HG03378 (cell line): ENCODE data around the gene TICAM1.
"Not testable (repeated sequence)": the region's sequence is repeated elsewhere in the genome, so short reads cannot be mapped to it uniquely, and the experiment has no call there.

ENCODE experiments used
- ATAC-seq: cut with Tn5 transposase; IDR thresholded peaks from one replicate; pipeline ENCODE4 v1.9.1; 2021; ENCODE audit warnings: mild to moderate bottlenecking, moderate library complexity; ENCODE audit not compliant: unreplicated experiment

Gene TICAM1

DNA sequence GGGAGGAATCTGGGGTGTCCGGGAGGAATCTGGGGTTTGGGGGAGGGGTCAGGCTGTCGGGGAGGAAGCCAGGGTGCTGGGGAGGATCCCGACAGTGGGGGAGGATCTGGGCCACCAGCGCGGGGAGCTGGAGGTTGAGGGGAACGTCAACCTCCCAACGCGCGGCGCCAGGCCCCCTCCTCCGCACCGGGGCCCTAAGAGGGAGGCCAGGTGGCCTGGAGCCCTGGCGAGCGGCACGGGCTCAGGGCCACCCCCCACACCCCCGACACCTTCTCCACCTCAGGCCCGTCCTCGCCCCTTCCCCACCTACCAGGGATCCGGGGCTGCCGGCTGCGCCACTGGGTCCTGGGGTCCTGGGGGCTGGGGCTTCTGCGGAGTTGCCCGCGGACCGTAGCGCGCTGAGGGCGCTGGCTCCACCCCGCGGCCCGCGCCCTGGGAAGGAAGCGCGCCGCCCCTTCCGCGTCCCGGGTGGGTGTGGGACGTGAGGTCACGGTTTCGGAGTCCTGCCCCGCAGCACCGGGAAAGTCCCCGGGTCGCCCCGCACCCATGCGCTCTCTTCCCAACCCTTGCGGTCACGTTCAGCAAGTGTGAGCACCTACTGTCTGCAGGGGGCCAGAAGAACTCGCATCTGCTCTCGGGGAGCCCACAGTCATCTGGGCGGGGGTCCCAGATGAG lies at the start of gene TICAM1:
TICAM1 (minus strand) TSS at position 409 of the 675 bp plus-strand sequence. CDS start 13,335 bp downstream, outside the sequence.
- peak; percentile 48 for ATAC-seq

DNA sequence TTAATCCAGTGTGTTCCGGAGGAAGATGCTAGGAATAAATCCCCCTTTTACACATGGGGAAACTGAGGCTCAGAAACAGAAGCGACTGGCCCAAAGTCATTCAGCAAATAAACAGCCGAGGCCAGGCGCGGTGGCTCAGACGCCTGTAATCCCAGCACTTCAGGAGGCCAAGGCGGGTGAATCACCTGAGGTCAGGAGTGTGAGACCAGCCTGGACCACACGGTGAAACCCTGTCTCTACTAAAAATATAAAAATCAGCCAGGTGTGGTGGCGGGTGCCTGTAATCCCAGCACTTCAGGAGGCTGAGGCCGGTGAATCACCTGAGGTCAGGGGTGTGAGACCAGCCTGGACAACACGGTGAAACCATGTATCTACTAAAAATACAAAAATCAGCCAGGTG lies 47.5 kb upstream of the TICAM1 start:
- no peak for ATAC-seq

DNA sequence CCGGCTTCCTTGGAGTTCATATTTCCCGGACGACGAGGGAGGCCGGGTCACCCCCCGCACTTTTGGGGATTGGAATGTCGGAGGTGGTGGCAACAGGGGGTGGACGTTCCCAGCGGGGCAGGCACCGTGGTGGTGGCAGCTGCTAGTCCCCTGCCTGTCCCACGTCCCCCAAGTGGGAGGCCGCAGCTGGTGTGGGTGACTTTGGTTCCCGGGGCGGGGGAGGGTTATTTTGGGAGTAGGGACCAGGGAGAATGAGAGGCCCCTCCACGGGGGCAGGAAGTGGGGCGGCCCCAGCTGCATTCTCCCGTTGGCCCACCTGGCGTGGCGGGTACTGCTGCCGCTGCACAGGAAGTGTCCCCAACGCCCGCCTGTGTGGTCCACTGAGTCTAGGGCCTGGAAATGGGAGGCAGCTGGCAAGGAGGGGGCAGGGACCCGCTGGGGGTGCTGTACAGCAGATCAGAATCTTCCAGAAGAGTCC lies 47.0 kb upstream of the TICAM1 start:
- ATAC-seq: no peak

DNA sequence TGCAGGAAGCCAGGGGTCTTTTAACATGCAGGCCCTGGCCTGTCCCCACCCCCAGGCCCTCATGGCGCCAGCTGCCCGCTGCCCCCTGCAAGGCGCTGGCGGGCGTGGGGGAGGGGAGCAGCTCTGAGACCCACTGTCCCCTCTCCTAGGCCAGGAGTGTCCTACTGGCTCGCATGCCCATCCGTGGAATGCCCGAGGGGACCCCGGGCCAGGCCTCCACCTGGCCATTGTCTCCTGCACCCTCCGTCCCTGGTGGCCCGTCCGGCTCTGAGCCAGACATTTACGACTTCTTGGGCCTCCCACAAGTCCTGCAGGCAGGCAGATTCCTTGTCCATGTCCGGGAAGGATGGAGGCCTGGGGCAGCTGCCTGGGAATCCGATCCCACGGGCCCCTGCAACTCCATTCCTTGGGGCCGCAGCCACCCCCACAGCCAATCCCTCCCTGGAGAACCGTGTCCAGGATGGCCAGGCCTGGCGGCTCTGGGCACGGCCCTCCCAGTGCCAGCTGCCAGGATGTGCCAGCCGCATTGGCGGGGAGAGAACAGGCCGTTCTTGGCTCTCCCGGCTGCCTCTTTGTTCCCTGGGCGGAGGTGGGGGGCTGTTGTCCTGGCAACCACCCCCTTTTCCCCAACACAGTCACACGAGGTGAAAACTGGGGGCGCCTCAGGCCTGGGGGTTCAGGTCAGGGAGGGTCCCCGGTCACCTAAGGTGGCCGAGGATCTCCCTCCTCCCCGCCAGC lies 46.4 kb upstream of the TICAM1 start:
- no peak for ATAC-seq

DNA sequence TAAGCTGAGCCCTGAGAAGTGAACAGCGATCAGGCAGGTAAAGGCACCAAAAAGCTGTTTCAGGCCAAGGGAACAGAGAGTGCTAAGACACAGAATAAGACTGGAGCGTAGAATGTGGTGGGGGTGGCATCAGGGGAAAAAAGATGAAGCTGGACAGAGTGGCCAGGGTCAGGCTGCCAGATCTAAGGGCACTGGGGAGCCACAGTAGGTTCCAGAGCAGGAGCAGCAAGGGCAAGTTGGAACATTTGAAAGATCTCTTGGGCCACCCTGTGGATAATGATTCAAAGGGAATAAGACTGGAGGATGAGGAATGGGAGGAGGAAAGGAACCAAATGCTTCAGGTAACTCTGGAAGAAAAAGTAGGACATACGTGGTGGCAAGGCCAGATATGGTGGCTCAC lies 42.4 kb upstream of the TICAM1 start:
- ATAC-seq: no peak

DNA sequence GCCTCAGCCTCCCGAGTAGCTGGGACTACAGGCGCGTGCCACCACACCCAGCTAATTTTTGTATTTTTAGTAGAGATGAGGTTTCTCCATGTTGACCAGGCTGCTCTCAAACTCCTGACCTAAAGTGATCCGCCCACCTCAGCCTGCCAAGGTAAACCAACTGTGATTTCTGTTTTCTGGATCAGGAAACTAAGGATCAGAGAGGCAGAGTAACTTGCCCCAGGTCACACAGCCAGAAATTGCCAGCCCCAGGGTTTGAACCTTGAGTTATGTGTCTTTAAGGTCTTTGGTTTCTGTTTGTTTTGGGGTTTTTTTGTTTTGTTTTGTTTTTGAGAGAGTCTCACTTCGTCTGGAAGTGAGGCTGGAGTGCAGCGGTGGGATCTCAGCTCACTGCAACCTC lies 40.2 kb upstream of the TICAM1 start:
- no peak for ATAC-seq

DNA sequence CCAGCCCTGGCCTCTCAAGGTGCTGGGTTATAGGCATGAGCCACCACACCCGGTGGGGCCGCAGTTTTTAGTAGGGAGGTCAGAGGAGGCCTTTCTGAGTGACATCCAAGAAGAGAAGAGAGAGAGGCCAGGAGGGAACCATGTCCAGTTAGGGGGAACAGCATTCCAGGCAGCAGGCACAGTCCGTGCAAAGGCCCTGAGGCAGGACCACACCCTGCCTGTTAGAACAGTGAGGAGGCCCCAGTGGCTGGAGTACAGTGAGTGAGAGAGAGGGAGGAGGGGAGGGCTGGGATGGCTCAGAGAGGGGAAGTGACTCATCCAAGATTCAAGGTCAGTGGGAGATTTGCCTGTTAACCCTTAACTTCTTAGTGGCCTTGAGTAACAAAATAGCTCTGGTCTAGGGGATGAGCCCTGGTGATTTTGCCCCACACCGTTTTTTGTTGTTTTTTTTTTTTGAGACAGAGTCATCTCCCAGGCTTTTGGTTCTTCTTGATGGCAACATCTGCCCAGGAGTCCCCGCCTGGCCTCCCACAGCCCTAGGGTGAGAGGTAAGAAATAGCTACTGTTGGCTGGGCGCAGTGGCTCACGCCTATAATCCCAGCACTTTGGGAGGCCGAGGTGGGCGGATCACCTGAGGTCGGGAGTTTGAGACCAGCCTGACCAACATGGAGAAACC lies 38.7 kb upstream of the TICAM1 start:
- ATAC-seq: no peak

DNA sequence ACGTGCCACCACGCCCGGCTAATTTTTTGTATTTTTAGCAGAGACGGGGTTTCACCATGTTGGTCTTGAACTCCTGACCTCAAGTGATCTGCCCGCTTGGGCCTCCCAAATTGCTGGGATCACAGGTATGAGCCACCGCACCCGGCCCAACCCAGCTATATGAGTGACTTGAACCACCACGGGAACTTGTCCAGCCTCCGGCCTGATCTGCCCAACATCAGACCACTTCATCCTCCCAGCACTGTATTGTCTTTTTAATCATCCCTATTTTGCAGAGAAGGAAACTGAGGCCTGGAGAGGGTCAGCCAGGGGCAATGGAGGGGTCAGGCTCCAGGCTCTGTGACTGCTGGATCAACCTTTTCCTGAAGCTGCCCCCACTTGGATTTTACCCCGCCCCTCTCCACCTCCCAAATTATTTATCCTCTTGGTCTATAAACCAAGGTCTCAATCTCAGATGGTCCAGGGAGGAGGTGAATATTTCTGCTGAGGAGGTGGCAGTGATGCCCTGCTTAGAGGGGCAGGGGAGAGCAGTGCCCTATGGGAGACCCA lies 36.8 kb upstream of the TICAM1 start:
- ATAC-seq: no peak

DNA sequence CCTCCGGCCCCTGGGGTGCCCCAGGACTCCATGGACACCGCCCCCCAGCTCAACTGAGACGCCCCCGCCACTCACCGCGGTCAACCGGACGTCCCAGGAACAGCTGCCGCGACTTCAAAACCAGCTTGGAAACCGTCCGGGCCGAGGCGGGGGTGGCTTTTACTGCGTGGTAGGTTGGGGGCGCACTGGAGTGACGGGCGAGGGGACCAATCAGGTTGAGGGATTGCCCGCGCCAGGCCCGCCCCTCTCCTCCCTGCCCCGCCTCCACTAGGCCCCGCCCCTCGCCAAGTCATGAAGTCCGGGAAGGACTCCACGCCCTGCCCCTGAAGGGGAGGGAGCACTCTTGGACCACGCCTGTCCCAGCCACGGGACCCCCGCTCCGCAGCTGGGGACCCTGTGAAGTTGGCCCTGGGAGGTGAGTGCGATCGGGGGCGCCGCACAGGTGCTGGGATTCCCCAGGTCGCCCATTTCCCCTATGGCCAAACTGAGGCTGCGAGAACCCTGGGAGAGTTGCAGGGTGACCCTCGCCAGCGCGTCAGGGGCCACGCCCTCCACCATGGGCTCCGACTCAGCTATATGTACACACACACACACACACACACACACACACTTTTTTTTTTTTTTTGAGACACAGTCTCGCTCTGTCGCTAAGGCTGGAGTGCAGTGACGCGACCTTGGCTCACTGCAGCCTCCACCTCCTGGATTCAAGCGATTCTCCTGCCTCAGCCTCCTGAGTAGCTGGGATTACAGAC lies 36.2 kb upstream of the TICAM1 start, which contains the start of gene PLIN3:
PLIN3 (minus strand) TSS at position 134 of the 752 bp plus-strand sequence. CDS start 6,273 bp downstream, outside the sequence.
- peak; percentile 45 for ATAC-seq

DNA sequence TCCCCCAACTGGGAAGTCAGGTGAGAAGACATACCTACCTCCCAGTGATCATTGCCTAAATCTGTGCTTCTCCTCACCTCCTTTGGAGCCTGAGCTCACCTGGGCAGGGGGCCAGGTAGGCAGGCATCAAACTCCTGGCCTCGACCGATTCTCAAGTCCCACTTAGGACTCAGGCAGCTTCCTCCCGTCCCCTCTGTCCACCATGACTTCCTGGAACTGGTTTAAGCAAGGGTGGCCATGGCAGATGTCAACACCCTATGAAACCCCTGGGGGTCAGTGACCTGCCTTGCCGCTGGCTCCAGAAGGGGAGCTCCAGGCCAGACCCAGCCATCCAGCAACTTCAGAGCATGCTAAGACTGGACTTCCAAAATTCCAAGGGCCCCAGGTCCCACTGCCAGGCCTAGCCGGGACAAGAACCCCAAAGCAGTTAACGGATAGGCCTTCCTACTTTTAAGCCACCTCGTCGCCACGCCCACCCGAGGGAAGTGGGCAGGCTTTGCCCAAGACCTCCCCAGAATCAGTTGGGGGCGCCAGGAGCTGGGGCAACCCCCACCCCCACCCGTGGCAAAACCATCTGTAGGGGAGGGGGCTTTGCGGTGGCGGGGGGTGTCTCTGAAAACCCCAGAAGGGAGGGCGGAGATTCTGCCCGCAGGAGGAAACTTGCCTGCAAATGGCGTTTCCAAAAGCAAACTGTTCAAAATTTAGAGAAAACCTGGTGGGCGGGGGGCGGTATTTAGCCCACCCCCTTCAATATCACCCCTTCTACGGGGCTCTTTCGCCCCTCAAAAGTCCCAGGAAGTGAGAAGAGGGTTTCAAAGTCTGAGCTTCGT lies 35.3 kb upstream of the TICAM1 start:
- no peak for ATAC-seq

DNA sequence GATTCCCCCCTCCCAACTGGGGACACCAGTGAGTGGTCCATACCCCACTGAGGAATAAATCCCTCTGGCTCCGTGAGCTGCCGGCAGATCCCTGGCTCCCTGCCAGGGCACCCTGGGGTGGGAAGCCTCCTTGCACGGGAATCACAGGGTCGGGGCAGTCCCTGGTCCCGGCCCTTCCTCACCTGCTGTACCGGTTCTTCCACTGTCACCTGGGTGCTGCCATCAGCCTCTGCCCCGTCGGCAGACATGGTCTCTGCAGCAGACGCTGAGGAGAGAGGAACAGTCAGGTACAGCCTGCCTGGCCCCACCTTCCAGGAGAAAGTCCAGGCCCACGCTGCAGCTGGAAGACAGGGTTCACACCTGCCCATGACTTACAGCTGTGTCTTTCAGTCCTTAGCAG lies 29.6 kb upstream of the TICAM1 start:
- no peak for ATAC-seq

DNA sequence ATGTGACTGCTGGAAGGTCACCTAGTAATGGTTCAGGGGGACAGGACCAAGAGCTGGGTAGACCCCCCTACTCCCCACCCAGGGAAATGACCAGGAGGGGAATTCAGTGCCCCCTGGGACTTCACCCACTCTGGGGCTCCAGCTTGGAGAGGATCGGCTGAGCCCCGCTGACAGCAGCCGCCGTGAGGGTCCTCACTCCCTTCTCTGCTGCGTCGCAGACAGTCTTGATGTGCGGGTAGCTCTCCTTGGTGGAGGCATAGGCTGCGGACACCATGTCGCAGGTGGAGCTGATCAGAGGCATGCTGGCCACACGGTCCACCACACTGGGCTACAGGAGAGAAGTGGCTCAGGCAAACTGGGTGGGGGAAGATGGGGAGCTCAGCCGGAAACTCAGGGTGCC lies 28.2 kb upstream of the TICAM1 start:
- ATAC-seq: no peak

DNA sequence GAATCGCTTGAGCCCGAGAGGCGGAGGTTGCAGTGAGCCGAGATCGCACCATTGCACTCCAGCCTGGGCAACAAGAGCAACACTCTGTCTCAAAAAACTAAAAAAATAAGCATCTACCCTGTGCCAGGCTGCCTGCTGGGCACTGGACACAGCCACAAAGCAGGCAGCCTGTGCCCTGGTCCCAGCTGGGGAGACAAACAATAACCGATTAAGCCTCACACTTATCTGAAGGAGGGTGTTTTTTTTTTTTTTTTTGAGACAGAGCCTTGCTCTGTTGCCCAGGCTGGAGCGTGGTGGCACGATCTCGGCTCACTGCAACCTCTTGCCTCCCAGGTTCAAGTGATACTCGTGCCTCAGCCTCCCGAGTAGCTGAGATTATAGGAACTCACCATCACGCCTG lies 25.0 kb upstream of the TICAM1 start:
- not testable (repeated sequence) for ATAC-seq

DNA sequence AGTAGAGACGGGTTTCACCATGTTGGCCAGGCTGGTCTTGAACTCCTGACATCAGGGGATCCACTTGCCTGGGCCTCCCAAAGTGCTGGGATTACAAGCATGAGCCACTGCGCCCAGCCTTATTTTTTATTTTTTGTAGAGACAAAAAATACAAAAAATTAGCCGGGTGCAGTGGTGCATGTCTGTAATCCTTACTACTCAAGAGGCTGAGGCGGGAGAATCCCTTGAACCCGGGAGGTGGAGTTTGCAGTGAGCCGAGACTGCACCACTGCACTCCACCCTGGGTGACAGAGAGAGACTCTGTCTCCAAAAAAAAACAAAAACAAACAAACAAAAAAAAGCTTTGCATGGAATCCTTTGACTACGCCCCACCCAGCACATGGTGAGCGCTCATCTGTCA lies 22.0 kb upstream of the TICAM1 start:
- ATAC-seq: not testable (repeated sequence)

DNA sequence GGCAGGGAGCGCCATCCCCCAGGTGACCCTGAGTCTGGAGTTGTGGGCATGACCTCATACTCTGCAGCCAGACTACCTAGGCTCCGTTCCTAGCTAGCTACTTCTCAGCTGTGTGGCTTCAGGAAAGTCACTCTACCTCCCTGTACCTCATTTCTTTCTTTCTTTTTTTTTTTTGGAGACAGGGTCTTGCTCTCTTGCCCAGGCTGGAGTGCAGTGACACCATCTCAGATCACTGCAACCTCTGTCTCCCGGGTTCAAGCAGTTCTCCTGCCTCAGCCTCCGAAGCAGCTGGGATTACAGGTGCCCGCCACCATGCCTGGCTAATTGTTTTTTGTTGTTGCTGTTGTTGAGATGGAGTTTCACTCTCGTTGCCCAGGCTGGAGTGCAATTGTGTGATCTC lies 21.0 kb upstream of the TICAM1 start:
- no peak for ATAC-seq

DNA sequence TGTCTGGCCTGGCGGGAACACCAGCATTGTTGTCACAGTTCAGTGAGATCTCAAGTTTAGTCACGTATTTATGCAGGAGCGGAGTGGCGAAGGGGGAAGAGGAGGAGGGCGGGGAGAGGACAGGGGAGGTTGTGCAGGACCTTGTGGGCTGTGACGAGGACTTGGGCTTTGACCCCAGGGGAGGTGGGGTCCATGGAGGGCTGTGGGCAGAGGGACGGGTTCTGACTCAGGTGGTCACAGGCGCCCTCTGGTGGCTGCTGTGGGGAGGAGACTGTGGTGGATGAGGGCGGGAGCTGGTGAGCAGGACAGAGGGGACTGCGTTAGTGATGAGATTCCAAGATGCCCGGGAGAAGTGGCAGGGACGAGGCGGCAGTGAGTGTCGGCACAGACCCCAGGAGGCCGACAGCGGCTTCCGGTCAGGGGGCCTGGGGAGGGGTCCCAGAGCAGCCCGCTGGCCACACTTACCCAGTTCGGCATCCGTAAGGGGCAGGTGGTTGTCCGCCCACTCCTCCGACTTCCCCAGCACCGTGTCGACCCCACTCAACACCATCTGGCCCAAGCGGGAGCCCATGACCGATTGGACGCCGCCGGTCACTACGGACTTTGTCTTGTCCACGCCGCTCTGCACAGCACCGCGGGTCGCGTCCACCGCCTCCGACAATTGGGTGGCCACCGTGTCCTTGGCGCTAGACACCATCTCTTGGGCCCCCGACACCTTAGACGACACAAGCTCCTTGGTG lies 20.2 kb upstream of the TICAM1 start:
- no peak for ATAC-seq

DNA sequence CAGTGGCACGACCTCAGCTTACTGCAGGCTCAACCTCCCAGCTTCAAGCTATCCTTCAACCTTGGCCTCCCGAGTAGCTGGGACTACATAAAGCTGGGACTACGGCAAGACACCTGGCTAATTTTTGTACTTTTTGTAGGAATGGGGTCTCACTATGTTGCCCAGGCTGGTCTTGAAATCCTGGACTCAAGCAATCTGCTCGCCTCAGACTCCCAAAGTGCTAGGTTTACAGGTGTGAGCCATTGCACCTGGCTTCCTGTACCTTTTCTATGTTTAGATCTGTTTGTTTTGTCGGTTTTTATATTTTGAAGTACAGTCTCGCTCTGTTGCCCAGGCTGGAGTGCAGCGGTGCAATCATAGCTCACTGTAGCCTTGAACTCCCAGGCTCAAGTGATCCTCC lies 17.5 kb upstream of the TICAM1 start:
- ATAC-seq: no peak

DNA sequence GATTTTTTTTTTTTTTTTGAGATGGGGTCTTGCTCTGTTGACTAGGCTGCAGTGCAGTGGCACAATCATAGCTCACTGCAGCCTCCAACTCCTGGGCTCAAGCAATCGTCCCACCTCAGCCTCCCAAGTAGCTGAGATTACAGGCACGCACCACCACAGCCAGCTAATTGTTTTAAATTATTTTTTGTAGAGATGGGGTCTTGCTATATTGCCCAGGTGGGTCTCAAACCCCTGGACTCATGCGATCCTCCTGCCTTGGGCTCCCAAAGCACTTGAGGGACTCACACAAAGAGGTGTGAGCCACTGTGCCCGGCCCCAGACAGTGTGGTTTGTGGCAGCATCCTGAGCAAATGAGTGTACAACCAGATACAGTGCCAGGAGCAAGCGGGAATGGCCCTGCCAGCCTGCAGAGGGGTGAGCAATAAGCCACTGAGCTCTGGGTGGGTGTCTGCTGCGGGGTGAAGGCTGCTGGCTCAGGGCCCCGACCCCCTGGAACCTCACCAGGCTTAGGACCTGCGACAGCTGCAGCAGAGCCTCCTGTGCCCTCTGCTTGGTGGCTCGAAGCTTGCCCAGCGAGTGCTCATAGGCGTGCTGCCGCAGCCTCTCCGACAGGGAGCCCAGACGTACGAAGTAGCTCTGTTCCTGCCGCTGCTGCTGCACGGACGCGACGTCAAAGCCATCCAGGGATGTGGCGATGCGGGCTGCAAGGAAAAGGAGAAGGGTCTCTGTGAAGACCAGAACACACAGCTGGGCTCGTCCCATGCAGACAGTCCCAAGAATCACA lies 15.9 kb upstream of the TICAM1 start:
- ATAC-seq: no peak
